ENCODE results near the gene FAM13A. TPM values are rescaled to one million over a fixed set of nuclear protein-coding genes. Genes with fewer than 3 reads are reported as not detected.

The FAM13A gene
- total and polyA plus RNA-seq, 2 donors (not counting 1 experiment from before 2014, with no cell fraction given): 0.51 to 2.1 TPM

DNA sequence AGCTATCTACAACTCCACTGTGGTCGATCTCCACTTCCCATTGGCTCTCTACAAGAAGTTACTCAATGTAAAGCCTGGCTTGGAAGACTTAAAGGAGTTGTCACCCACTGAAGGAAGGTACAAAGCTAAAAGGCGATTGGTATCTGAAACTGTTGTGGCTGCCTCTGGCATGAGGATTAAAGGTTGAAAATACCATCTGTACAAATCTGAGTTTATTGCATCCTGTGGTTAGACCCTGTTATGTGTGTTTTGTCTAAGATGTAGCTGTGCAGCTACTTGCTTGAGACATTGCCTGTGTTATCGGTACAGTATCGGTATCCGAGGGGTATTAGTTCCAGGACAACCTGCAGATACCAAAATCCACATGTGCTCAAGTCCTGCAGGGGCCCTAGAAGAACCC is 375.8 kb downstream of the FAM13A start:
- ChIA-PET POLR2A (no interaction called here), CTCF (no interaction called here)
- Mint-ChIP-seq H3K4me1 (no peaks in the 10 kb centered on the region), H3K9me3 (ENCODE audit: insufficient read depth) (no peaks in the 10 kb centered on the region), H3K4me3 (no peak overlapping the region), H3K27ac (no peak overlapping the region), H3K27me3 (no peaks in the 10 kb centered on the region)
- no peak overlapping the region for H3K27ac ChIP-seq (ENCODE audit: low read length in 2 of 2)
- intact Hi-C loops (cut with micrococcal nuclease): no loop called here
- no peaks in the 10 kb centered on the region for H3K4me1 ChIP-seq (ENCODE audit: control insufficient read depth in 2 of 2, insufficient read depth in 2 of 2, low read length in 2 of 2)
- H3K4me2 ChIP-seq (replicated peaks; ENCODE audit: low read depth, low read length, poor library complexity, severe bottlenecking): no peak overlapping the region
- TF ChIP-seq, protein P1, sequence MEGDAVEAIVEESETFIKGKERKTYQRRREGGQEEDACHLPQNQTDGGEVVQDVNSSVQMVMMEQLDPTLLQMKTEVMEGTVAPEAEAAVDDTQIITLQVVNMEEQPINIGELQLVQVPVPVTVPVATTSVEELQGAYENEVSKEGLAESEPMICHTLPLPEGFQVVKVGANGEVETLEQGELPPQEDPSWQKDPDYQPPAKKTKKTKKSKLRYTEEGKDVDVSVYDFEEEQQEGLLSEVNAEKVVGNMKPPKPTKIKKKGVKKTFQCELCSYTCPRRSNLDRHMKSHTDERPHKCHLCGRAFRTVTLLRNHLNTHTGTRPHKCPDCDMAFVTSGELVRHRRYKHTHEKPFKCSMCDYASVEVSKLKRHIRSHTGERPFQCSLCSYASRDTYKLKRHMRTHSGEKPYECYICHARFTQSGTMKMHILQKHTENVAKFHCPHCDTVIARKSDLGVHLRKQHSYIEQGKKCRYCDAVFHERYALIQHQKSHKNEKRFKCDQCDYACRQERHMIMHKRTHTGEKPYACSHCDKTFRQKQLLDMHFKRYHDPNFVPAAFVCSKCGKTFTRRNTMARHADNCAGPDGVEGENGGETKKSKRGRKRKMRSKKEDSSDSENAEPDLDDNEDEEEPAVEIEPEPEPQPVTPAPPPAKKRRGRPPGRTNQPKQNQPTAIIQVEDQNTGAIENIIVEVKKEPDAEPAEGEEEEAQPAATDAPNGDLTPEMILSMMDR (IDR thresholded peaks at IDR 0.05): no peak
- H4K20me1 ChIP-seq (ENCODE audit: control insufficient read depth, insufficient read depth, low read length, poor library complexity, severe bottlenecking): no peaks in the 10 kb centered on the region
- H2AFZ ChIP-seq (ENCODE audit: insufficient read depth, low read depth, low read length, poor library complexity, severe bottlenecking): no peak overlapping the region
- no peak overlapping the region for H3K4me3 ChIP-seq (ENCODE audit: control extremely low read depth in 1 of 5, extremely low read depth in 1 of 5, insufficient read depth in 1 of 5, low read depth in 2 of 5, low read length in 4 of 5)
- no peak for DNase-seq
- H3K79me2 ChIP-seq (ENCODE audit: control insufficient read depth, insufficient read depth, low read length): no peaks in the 10 kb centered on the region
- WGBS (ENCODE audit: insufficient coverage): 100% methylated on average over 4 of the region's 5 CpGs
- no peak for ATAC-seq (ENCODE audit: low read depth)
- H3K9me3 ChIP-seq (ENCODE audit: control extremely low read depth in 1 of 3, control insufficient read depth in 2 of 3, insufficient read depth in 1 of 3, low read length in 2 of 3): peaks cover 0 to 1% (median 0%) of the 10 kb centered on the region in 3 donors
- H3K9ac ChIP-seq (ENCODE audit: low read length): no peak overlapping the region
- H3K36me3 ChIP-seq (replicated peaks in 1 of 2; ENCODE audit: control extremely low read depth in 1 of 2, control insufficient read depth in 1 of 2, extremely low read depth in 1 of 2, insufficient read depth in 2 of 2, low read length in 1 of 2): peaks cover 12 to 64% of the 10 kb centered on the region in 2 experiments
- no peaks in the 10 kb centered on the region for H3K27me3 ChIP-seq (replicated peaks in 1 of 4; ENCODE audit: control extremely low read depth in 1 of 4, control insufficient read depth in 3 of 4, insufficient read depth in 4 of 4, low read length in 3 of 4)

Small RNA genes lying within 50 kb of the gene (small RNA-seq; reads per million reads assigned to genes)
- gene RF02115 (ENCODE audit: insufficient read length, low read depth, low replicate concordance): not detected
- not detected for gene RNU6-33P (ENCODE audit: insufficient read length, low read depth, low replicate concordance)

Other genes starting within 250 kb of the FAM13A start
- 8.6 and 9.5 TPM in 2 replicates for gene TIGD2, start 54.3 kb upstream of the FAM13A start, total RNA-seq
- gene TIGD2, start 54.3 kb upstream of the FAM13A start, polyA plus RNA-seq: 1.4 and 2.1 TPM in 2 replicates